GM19324 (cell line): ENCODE results near the gene MIPOL1.

ENCODE experiments used
- ATAC-seq: cut with Tn5 transposase; IDR thresholded peaks from one replicate; pipeline ENCODE4 v1.9.1; 2021; ENCODE audit warnings: mild to moderate bottlenecking, moderate library complexity; ENCODE audit not compliant: unreplicated experiment, low FRiP score

Gene MIPOL1

DNA sequence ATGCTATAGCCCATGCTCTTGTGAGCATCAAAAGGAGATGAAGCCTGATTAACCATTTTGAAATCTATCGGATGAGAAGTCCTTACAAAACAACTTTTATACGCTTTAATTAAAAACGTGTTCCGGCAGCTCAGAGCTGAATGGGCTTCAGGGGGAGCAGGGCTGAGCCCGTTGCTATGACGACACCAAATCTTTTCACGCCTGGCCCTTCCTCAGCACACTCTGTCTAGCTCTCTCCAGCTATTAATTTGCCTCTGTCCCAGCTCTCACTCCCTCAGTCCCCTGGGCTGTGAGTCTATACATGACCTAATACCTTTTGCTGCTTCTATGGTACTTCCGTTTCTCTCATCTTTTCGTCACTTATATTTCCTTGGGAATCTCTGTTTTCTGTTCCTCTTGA lies 381.5 kb downstream of the MIPOL1 start:
- ATAC-seq, result no peak

DNA sequence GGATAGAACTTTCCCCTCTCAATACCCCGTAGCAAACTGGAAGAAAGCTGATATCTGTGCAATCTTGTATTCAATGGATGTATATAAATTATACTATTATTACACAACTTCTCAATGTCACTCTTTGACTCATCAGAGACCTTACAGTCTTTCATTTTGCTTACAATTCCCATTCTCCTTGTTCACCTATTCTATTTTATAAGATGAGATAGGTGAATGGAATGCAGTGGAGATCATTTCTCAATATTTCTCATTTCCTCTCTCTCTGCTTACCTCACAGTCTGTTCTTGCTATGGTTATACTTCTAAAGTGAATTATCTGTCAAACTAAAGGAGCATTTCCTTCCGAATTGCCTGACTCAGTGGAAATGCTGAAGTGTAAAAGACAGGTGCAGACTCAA lies 382.4 kb downstream of the MIPOL1 start:
- ATAC-seq, result no peak

DNA sequence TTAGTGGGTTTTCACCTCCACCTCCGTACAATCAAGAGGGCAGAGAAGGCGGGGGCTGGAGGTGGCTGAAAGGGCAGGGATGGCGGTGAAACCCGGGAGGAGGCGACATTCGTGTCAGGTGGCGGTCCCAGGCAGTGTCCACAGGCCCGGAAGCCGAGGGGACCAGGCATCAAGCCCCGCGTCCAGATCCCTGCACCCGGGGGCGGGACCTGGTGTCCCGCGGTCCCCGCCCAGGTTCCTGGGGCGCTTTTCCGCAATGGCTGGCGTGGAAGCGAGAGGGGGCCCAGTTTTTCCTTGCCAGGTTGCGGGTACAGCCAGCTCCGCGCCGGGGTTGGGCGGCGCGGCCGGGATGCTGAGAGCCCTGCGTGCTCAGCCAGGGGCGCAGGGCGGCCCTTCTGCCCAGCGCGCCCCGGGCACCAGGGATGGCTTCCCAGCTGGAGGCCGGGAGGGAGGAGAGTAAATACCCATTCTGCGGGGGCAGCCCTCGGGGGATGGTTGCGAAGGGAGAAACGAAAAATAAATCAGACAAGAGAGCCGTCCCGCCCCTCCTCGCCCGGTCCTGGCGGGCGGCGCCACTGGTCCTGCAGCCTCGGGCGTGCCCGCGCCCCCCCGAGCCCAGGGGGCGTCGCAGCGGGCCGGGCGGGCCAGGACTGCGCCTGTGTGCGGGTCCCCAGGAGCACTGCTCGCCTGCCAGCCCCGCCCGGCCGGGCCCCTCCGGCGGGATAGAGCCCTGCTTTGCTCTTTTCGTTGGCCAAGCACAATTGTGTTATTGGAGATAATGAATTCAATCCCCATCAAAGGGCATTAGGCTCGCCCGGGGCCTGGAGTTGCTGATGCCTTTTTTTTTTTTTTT lies 385.8 kb downstream of the MIPOL1 start:
- no peak for ATAC-seq

DNA sequence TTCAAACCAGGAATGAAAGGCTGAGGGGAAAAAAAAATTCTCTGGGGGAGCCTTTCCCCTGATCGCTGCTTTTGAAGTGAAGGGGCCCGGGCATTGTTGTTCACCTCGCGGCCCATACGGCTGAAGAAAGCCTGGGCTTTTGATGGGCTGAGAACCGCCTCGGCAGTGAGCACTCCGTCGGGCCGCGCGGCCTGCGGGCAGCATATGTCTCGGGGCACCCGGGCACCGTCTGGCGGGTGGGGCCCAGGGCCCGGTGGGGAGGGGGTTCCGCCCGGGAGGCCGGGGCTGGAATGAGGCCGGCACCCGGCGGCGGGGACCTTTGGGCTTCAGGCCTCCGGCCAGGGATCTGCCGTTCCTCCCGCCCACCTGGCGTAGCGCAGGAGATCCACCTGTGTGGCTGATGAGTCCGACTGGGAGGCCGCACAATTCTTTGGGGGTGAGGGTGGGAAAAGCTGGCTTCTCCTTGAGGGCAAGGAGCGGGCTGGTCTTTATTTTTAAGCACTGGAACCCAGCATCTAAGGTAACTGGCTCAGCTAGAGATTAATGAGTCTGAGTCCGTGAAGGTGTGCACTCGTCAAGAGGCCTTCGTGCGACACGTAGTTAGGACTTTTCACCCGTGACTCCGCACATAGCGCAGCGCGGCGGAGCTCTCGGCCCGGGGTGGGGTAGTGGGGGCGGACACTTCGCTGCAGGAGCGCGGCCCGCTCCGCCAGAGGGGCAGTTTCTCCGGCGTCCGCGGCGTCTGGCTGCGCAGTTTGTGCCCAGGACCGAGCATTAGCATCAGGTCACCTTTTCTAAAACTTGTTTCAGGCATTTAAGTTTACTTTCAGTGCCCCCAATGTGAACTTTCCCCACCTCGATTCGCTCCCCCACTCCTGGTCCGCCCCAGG lies 386.7 kb downstream of the MIPOL1 start:
- ATAC-seq, result no peak

DNA sequence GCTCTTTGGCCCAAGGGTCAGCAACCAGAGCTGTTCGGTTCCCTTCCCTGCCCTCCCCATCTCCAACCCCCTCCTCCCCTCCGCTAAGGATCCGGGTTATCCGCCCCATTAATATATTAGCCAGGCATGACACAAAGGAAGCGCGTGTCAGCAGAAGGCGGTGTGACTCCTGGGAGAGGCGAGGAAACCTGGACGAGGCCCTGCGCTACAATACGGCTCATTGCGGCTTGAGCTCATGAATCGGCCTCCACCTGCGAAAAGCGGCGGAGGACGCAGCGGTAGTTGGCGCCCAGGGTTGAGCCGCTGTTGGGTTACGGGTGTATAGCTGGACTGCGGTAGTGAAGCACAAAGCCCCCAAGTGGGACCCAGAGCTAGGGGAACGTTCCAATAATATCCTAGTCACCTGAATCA lies 387.4 kb downstream of the MIPOL1 start:
- ATAC-seq, result no peak

DNA sequence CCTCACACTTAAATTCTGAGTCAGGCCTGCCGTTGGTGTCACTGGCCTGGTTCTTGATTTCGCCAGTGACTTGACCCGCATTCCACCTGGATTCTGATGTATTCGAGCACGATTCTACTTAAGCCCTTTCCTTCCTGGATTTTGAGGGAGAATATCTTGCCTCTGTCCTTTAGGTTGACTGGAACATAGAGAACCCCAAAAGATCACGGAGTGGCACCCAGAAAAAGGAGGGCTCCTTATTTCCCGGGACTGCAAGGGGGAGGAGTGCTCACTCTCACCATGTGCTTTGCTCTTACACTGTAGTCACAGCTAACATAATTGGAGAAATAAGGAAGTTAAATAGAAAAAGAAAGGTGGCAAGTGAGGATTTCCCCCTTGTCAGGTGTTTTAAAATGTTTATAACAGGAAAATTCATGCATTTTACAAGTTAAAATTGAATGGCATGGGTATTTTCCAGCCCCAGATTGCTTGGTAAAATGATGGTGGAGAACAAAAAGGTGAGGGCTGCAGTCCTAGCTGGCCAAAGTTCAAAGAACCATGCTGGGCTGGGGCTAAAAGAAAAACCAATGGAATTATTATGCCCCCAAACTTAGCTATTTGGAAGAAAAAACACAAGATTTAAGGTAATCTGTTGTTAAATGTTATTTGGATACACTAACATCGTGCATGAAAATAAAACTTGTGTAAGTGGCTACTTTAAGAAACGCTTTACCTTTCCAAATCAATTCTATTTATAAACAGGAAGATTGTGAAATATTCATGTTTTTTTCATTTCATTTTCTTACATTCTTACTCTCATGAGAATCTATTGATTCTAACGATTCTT lies 388.4 kb downstream of the MIPOL1 start:
- ATAC-seq, result no peak

DNA sequence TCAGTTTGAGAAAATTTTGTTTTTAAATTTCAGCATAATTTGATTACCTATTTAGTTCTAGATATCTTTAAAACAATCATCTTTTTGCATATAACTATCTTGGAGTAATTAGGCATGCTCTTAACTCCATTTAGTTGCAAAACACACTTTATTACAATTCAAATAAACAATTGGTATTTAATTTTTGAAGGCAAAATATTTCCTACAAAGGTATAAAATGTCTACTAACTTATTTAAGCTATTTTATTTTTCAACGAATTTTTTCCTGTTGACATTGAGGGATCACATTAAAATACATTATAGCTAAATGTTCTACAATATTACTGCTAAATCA lies 389.0 kb downstream of the MIPOL1 start:
- ATAC-seq, result no peak

DNA sequence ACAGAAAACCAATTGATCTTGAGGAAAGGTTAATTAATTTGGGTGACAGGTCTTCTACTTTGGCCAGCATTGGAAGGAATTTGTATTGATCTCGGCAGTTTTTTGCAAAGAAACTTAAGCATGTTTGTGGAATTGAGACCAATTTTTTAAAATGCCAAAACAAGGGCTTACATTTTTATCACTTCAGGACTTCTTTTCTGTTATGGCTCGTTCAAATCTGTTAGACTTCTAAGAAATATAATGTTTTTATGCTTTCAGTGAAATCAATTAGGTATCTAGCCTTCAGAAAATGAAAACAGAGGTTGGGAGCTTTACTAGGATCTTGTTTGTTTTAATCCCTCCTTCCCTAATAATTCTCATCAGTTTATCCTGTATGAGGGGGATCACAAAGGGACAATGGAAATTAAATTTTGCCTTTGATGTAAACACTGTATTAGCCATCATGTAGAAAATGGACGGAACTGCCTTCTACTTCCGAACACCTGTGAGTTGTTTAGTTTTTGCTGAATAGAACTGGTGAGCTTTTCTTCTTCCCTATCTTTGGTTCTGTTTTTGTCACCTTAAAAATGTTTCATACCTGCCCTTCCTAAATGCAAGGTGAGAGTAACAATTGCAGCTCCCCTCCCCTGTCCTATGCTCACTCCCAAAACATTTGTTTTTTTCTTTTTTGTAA lies 389.5 kb downstream of the MIPOL1 start:
- ATAC-seq, result no peak

DNA sequence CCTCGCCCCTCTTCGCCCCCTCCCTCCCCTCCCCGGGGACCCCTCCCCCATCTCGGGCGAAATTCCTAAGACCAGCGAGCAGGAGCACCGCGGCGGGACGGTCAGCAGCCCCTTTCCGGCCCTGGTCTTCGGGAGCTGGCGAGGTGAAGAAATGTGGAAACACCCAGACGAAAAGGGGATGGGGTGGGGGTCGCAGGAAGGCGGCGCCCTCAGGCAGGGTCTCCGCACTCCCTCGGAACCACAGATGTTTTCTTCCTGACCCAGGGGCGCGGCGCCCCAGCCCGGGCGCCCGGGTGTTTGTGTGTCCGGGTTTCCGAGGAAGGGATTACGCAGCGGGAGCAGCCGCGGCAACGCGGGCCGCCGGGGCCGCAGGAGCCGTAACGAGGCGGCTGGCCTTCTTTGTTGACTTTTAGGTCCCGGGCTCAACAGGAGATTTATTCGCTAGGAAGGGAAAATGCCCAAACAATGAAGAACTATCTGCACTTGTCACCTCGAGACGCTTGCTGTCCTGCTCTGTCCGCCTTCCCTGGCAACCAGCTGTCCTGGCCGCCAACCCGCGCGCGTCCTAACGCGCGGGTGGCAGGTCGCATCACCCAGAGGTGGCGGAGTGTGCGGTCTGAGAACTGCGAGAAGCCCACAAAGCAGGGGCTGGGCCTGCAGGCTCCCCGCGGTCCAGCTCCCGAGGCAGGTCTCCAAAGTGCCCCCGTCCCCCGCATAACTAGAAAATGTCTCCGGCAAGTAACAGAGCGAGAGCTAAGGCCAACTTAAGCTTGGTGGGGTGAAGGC lies 390.3 kb downstream of the MIPOL1 start:
- ATAC-seq, result no peak

DNA sequence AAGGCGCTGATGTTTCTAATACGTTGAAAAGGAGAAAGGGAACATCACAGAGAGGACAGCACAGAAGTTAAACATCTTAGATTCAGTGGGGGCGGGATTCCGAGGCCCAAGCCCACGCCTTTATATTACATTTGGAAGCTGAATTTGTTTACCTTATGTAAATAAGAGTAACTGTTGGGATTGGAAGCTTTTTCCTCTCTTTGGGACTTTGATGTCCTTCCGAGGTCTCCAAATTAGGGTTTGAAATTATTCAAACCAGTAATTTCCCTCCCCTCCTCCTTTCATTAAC lies 390.9 kb downstream of the MIPOL1 start:
- no peak for ATAC-seq

DNA sequence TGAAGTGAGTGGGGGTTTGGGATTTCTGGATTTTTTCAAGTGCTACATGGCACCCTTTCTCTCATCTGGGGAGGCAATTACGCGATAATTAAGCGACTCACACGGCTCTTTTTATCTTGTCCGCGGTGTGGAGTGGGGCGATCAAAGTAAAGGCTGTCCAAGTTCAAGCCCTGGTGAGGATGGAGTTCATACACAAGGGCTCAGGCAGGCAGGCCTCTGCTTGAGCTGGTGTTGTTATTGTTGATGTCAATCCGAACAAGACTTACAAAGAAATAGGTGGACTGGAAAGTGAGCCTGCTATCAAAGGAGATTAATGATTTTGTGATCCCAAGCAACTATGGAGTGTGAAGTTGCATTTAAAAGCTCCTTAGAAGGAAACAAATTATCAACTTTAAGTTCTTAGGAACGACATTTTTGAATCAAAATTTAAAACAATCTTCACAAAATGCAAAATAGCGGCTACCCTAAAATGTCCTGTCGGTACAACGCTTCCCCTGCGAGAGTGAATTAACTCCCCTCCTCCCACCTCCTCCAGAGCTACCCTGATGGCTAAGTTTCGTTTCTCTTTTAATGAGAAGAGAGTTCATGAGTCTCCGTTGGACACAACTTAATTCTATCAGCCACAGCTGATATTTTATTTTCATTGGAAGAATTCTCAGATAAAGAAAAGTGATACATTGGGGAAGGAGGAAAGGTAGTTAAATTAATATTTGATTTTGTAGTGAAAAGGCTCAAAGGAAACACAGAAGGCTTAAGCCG lies 391.4 kb downstream of the MIPOL1 start:
- ATAC-seq, result no peak

DNA sequence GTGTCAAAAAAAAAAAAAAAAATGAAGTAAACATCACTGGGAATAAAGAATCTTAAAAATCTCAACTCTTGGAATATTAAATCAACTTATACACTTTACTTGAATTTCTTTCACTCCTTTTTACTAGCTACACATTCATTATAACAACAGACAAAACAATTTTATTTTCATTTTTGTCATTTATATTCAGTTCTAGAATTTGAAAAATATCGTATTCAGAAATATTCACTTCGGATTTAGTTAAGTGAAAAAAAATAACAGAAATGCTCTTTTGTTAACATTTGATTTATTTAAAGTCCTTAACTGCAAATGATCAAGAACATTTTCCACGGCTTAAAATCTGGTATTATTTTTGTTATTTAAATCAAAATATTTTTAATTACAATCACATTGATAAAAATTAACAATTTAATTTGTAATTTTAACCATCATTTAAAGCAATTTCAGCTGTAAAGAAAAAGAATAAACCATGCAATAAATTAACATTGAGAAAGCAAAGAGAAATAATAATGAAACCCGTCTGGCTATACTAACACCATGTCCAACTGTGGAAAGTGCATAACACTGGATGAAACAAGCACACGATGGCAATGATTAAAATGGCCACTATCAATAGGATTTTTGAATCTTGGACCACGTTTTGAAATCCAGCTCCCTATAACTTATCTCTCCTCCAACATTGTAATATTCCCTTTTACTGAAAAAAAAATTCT lies 392.1 kb downstream of the MIPOL1 start:
- ATAC-seq, result no peak

DNA sequence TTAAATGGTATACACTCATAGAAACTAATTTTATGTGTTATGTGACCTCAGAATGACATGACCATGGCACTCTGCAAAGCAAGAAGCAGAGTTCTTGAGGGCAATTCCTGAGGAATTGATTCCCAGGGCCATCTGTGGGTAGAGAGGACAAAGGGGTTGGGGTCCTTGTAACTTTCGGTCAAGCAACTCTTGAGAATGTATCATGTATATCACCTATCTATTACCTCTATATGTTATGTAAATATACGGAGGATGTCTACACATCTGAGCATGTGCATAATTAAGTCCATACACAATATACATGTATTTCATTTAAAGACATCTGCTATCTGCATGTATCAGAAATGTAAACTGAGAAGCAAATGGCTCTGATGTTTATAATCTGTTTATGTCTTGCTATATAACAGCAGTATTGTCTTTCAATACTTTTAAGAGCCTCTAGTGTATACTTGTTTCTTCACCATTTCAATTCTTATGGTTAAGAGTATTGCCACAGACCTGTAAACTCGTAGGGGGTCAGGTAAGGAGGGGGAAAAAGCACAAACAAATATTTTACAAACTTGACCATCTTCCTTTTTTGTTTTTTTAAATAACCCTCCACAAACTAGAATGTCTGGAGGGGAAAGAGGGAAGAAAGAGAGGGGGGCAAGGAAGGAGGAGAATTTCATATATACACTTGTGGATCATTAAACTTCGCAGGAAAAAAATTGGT lies 392.8 kb downstream of the MIPOL1 start:
- ATAC-seq, result no peak

DNA sequence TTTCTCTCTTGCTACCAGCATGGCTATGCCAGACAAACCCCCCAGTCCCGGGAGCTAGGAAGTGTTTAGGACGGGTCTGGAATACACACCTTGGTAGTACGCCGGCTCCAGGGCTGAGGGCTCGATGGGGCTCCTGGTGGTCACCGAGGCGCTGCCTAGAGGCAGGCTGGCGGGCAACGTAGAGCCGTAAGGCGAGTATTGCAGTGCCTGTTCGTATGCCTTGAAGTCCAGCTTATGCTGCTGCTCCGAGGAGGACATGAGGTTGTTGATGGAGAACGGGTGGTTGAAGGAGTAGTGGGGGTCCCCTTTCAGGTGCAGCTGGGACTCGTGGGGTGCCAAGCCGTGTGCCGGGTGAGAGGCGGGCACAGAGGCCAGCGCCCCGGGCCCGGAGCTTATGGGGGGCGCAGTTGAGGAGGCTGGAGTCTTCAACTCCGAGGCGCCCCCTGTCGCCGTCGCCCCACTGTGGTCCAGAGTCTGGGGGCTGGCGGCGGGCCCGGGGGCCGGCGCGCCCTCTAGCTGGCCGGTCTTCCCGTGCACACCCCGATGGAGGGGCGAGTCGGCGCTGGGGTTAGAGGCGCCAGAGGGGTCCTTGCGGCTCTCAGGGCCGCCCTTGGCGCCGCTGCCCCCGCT lies 393.7 kb downstream of the MIPOL1 start:
- no peak for ATAC-seq

DNA sequence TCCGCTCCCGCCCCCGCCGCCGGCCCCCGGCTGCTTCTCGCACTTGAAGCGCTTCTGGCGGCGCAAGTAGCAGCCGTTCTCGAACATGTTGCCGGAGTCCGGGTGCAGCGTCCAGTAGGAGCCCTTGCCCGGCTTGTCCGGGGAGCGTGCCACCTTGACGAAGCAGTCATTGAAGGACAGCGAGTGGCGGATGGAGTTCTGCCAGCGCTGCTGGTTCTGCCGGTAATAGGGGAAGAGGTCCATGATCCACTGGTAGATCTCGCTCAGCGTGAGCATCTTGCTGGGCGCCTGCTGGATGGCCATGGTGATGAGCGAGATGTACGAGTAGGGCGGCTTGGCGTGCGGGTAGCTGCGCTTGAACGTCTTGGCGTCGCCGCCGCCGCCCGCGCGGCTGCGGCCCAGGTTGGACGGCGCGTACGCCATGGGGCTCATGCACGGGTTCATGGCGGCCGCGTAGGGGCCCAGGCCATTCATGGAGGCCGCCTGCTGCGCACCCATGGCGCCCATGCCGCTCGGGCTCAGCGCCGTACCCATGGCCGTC lies 394.3 kb downstream of the MIPOL1 start:
- ATAC-seq, result no peak

DNA sequence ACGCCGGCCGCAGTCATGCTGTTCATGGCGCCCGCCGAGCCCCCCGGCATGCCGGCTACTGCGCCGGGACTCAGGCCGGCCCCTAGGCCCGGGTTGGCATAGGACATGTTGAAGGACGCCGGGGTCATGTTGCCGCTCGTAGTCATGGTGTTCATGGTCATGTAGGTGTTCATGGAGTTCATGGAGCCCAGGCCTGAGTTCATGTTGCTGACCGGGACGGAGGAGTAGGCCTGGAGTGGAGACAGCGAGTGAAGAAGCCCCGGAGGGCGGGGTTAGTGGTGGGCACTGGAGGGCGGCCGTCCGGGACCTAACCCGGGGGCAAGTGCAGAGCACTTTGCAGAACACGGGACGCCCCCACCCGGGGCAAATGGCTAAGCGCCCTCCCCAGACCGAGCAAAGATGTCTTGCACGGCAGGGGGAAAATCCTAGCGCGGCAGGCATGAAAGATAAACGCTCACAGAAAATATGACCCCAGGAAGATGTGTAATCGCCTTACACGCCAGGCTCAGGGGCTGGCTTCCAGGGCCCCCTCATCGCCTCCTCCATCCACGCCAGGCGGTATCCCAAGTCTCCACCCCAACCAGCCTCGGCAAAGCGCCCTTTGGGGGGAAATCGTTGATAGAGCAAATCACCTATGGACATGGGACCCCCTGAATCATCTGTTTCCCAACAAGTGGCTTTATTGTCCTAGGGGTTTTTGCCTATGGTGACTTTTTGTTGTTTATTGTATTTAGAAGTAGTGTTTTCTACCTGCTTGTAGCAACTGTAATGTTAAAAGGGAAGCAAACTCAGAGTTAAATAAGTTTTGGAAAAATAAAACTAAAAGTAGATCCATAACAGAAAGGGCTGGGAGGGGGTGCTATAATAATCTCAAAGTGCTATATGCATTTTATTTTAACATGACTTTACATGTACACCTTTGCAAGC lies 395.0 kb downstream of the MIPOL1 start:
- ATAC-seq, result no peak
